ENCODE data around the gene LCORL.

The LCORL gene

DNA sequence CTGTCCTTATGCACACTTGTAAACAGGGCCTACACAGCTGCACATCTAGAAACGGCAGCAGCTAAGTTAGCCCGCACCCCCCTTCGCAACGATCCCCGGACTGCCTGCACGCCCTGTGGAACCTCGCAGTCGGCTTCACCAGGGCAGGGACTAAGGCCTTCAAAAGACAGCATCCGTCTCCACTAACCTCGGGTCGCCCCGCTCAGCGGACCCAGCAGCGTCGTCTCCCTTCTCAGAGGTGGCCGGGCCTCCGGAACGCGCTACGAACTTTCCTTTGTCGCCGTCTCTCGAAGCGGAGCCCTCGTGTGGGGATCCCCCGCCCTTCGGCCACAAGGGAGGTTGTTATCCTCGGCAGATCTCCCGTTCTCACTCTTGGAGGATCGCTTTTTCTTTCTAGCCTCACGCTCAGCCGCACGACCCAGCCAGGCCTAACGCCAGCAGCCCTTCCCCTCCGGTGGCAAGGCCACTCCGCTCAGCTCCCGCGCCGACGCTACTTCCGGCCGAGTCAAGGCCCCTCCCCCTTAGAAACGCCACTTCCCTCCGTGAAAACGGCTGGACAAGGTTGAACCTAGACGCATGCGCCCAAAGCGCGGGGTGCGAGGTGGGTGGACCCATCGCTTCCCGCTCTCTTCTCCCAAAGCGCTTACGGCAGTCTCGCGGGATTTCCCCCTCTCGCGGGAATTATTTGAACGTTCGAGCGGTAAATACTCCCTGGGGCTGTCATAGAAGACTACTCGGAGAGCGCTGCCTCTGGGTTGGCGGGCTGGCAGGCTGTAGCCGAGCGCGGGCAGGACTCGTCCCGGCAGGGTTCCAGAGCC, 211.1 kb downstream of the LCORL start, which contains the start of the genes DCAF16 and NCAPG:
DCAF16 (minus strand) TSS at position 498 of the 818 bp plus-strand sequence. CDS start 6,616 bp downstream, outside the sequence.
NCAPG (plus strand) TSS at position 720 of the 818 bp plus-strand sequence. CDS start 99 bp downstream, outside the sequence.
- DNase-seq (ENCODE audit: insufficient read length, low spot score) (peak; percentile 76), FAIRE-seq (peak; percentile 100)
- TF ChIP-seq POLR2AphosphoS5 (IDR thresholded peaks at IDR 0.05; ENCODE audit: low read depth, low read length) (peak; percentile 89), TAF1 (IDR thresholded peaks at IDR 0.05; ENCODE audit: low read depth, low read length) (peak; percentile 66), POU2F2 (IDR thresholded peaks at IDR 0.05; ENCODE audit: low read depth, low read length) (peak; percentile 24), SPI1 (IDR thresholded peaks at IDR 0.05; ENCODE audit: low read depth, low read length) (peak; percentile 82), PAX5 (IDR thresholded peaks at IDR 0.05; ENCODE audit: insufficient read depth, low read length, severe bottlenecking) (no peak), POLR2A (IDR thresholded peaks at IDR 0.05; ENCODE audit: low read depth, low read length) (peak; percentile 97)

DNA sequence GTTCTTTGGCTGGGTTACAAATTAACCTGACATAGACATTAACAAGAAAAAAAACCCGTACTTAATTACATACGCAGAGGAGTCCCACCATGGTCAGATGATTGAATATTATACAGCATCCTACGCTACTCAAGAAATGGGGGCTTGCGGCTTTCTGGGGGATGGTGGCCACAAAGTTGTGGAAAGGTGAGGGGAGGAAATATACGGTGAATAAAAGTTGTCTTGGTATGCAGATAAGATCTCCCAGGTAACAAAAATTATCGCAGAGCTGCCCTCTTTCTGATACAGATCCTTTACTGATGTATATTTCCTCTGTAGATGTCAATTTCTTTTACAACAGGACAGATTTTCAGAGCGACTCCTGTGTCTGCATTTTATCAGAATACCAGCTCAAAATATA, 211.9 kb downstream of the LCORL start:
- DNase-seq (ENCODE audit: insufficient read length, low spot score) (no peak), FAIRE-seq (no peak)
- TF ChIP-seq POU2F2 (IDR thresholded peaks at IDR 0.05; ENCODE audit: low read depth, low read length) (no peak), TAF1 (IDR thresholded peaks at IDR 0.05; ENCODE audit: low read depth, low read length) (no peak), POLR2AphosphoS5 (IDR thresholded peaks at IDR 0.05; ENCODE audit: low read depth, low read length) (no peak), POLR2A (IDR thresholded peaks at IDR 0.05; ENCODE audit: low read depth, low read length) (no peak), SPI1 (IDR thresholded peaks at IDR 0.05; ENCODE audit: low read depth, low read length) (no peak), PAX5 (IDR thresholded peaks at IDR 0.05; ENCODE audit: insufficient read depth, low read length, severe bottlenecking) (no peak)

DNA sequence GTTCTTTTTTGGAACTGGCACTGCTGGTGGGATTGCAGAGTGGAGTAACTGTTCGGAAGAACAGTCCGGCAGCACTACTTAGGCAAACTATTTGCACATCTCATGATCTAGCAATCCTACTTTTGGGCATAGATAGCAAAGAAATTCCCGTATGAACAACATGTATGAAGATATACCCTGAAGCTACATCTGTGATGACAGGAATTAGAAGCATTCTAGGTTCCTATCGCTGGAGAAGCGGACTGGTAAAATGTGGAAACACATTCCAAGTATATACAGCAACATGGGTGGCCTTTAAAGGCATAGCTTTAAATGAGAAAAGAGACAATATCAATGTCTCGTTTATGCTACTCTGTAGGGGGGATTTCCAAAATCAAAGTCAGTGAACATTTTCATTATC, 214.1 kb downstream of the LCORL start:
- DNase-seq (ENCODE audit: insufficient read length, low spot score) (no peak), FAIRE-seq (no peak)
- TF ChIP-seq TAF1 (IDR thresholded peaks at IDR 0.05; ENCODE audit: low read depth, low read length): no peak
- TF ChIP-seq POLR2A (IDR thresholded peaks at IDR 0.05; ENCODE audit: low read depth, low read length): no peak

DNA sequence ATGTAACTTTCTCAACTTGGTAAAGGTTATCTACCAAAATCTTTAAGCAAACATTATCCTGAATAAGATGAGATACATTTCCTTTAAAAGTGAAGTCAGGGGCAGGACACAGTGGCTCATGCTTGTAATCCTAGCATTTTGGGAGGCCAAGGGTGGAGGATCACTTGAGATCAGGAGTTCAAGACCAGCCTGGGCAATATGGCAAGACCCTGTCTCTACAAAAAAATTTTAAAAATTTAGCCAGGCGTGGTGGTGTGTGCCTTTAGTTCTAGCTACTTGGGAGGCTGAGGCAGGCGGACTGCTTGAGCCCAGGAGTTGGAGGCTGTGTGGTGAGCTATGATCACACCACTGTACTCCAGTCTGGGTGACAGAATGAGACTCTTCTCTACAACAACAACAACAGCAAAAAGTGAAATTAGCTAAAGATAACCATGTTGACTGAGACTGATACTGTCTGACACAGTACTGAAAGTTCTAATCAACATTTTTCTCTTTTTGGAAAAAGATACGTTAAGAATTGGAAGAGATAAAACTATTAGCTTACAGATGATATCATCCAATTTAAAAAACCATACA, 215.9 kb downstream of the LCORL start:
- DNase-seq (ENCODE audit: insufficient read length, low spot score) (no peak), FAIRE-seq (no peak)
- TF ChIP-seq PAX5 (IDR thresholded peaks at IDR 0.05; ENCODE audit: insufficient read depth, low read length, severe bottlenecking): no peak
- no peak for TF ChIP-seq POLR2AphosphoS5 (IDR thresholded peaks at IDR 0.05; ENCODE audit: low read depth, low read length)
- TF ChIP-seq TAF1 (IDR thresholded peaks at IDR 0.05; ENCODE audit: low read depth, low read length): no peak
- no peak for TF ChIP-seq POLR2A (IDR thresholded peaks at IDR 0.05; ENCODE audit: low read depth, low read length)
- TF ChIP-seq SPI1 (IDR thresholded peaks at IDR 0.05; ENCODE audit: low read depth, low read length): no peak
- TF ChIP-seq POU2F2 (IDR thresholded peaks at IDR 0.05; ENCODE audit: low read depth, low read length): no peak

DNA sequence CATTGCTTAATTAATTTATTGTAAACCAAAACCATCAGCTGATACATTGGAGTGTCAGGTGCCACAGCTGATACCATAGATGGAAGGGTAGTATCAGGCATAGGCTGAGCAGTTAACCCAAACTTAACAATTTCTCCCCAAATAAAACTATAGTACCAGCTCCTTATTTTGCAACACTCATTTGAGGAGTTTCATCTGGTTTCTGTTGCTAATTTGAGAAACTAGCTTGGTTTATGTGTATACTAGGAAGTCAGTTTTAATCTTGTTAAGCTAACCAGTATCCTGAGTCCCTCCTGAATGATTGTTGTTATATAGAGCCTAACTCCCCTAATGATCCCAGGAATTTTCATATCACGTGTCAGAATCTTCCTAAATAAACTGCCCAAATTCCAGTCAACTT, 223.7 kb downstream of the LCORL start:
- FAIRE-seq (no peak), DNase-seq (ENCODE audit: insufficient read length, low spot score) (no peak)
- TF ChIP-seq POU2F2 (IDR thresholded peaks at IDR 0.05; ENCODE audit: low read depth, low read length): no peak
- no peak for TF ChIP-seq TAF1 (IDR thresholded peaks at IDR 0.05; ENCODE audit: low read depth, low read length)
- no peak for TF ChIP-seq SPI1 (IDR thresholded peaks at IDR 0.05; ENCODE audit: low read depth, low read length)

DNA sequence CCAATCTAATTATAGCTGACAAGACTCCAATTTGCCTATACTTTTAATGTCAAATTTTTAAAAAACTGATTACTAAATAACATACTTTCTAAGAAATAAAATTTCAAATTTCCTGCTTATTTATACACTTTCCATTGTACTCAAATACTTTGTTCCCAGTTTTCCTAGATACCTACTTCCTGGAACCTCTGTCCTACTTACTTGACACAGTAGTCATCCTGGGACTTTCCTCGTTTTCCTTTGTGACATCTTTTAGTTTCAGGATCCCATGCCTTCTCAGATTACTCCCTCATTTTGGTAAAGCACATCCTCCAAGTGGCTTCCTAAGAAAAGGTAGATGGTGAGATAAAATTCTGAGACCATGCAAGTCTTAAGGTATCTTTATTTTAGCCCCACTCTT, 226.8 kb downstream of the LCORL start:
- DNase-seq (ENCODE audit: insufficient read length, low spot score) (no peak), FAIRE-seq (no peak)
- no peak for TF ChIP-seq POLR2A (IDR thresholded peaks at IDR 0.05; ENCODE audit: low read depth, low read length)
- TF ChIP-seq POLR2AphosphoS5 (IDR thresholded peaks at IDR 0.05; ENCODE audit: low read depth, low read length): no peak
- no peak for TF ChIP-seq TAF1 (IDR thresholded peaks at IDR 0.05; ENCODE audit: low read depth, low read length)
- TF ChIP-seq PAX5 (IDR thresholded peaks at IDR 0.05; ENCODE audit: insufficient read depth, low read length, severe bottlenecking): no peak
- no peak for TF ChIP-seq SPI1 (IDR thresholded peaks at IDR 0.05; ENCODE audit: low read depth, low read length)
- no peak for TF ChIP-seq POU2F2 (IDR thresholded peaks at IDR 0.05; ENCODE audit: low read depth, low read length)

Data from GM12891 (cell line).